ENCODE results near the gene HACD2.
"Not testable (repeated sequence)": the region's sequence is repeated elsewhere in the genome, so short reads cannot be mapped to it uniquely, and the experiment has no call there.

Gene HACD2

GRCh38 chr3:123611674-123612073, 26.8 kb upstream of the HACD2 start:
- not testable (repeated sequence) for DNase-seq (ENCODE audit: low read depth in 2 of 2, low spot score in 1 of 2)

GRCh38 chr3:123611082-123611481, 26.2 kb upstream of the HACD2 start:
- DNase-seq (ENCODE audit: low read depth in 2 of 2, low spot score in 1 of 2), result no peak

GRCh38 chr3:123610331-123610730, 25.5 kb upstream of the HACD2 start:
- DNase-seq (ENCODE audit: low read depth in 2 of 2, low spot score in 1 of 2), result no peak

GRCh38 chr3:123609063-123609462, 24.2 kb upstream of the HACD2 start:
- DNase-seq (ENCODE audit: low read depth in 2 of 2, low spot score in 1 of 2), result no peak

GRCh38 chr3:123608263-123608937, 23.5 kb upstream of the HACD2 start:
- DNase-seq (ENCODE audit: low read depth in 2 of 2, low spot score in 1 of 2), result no peak

- DNase-seq (ENCODE audit: low read depth in 2 of 2, low spot score in 1 of 2), result no peak
Observed at GRCh38 chr3:123606527-123606926, 21.7 kb upstream of the HACD2 start.

GRCh38 chr3:123605789-123606234, 21.0 kb upstream of the HACD2 start:
- no peak for DNase-seq (ENCODE audit: low read depth in 2 of 2, low spot score in 1 of 2)

GRCh38 chr3:123603153-123603552, 18.3 kb upstream of the HACD2 start:
- not testable (repeated sequence) for DNase-seq (ENCODE audit: low read depth in 2 of 2, low spot score in 1 of 2)

GRCh38 chr3:123602325-123602724, 17.5 kb upstream of the HACD2 start:
- DNase-seq (ENCODE audit: low read depth in 2 of 2, low spot score in 1 of 2), result no peak

GRCh38 chr3:123600863-123601262, 16.0 kb upstream of the HACD2 start:
- not testable (repeated sequence) for DNase-seq (ENCODE audit: low read depth in 2 of 2, low spot score in 1 of 2)

- no peak for DNase-seq (ENCODE audit: low read depth in 2 of 2, low spot score in 1 of 2)
Observed at GRCh38 chr3:123597561-123597960, 12.7 kb upstream of the HACD2 start.

GRCh38 chr3:123595396-123596180, 10.7 kb upstream of the HACD2 start:
- no peak for DNase-seq (ENCODE audit: low read depth in 2 of 2, low spot score in 1 of 2)

GRCh38 chr3:123593381-123593780, 8.5 kb upstream of the HACD2 start:
- DNase-seq (ENCODE audit: low read depth in 2 of 2, low spot score in 1 of 2), result no peak

- no peak for DNase-seq (ENCODE audit: low read depth in 2 of 2, low spot score in 1 of 2)
Observed at GRCh38 chr3:123590685-123591450, 6.0 kb upstream of the HACD2 start.

GRCh38 chr3:123587401-123587800, 2.5 kb upstream of the HACD2 start:
- DNase-seq (ENCODE audit: low read depth in 2 of 2, low spot score in 1 of 2), result no peak

GRCh38 chr3:123586968-123587367, 2.1 kb upstream of the HACD2 start:
- no peak for DNase-seq (ENCODE audit: low read depth in 2 of 2, low spot score in 1 of 2)

GRCh38 chr3:123586131-123586530, 1.3 kb upstream of the HACD2 start:
- no peak for DNase-seq (ENCODE audit: low read depth in 2 of 2, low spot score in 1 of 2)

GRCh38 chr3:123584284-123584987, 417 bp downstream of the HACD2 start:
- peak in 1 of 2 donors; percentile 5 for DNase-seq (ENCODE audit: low read depth in 2 of 2, low spot score in 1 of 2)

GRCh38 chr3:123583561-123583960, 1.3 kb downstream of the HACD2 start:
- no peak for DNase-seq (ENCODE audit: low read depth in 2 of 2, low spot score in 1 of 2)

GRCh38 chr3:123582315-123582714, 2.5 kb downstream of the HACD2 start:
- no peak for DNase-seq (ENCODE audit: low read depth in 2 of 2, low spot score in 1 of 2)

GRCh38 chr3:123576122-123576521, 8.7 kb downstream of the HACD2 start:
- no peak for DNase-seq (ENCODE audit: low read depth in 2 of 2, low spot score in 1 of 2)
